Measurements from ENCODE around the gene NCL.

The NCL gene

GRCh38 chr2:231429152-231429551 is 35.1 kb downstream of the NCL start:
- H3K4me3 Mint-ChIP-seq: no peak overlapping the region
- H3K4me1 Mint-ChIP-seq: peaks cover 20% of the 10 kb centered on the region
- peaks cover 13% of the 10 kb centered on the region for H3K9me3 Mint-ChIP-seq
- no peaks in the 10 kb centered on the region for H3K36me3 Mint-ChIP-seq
- no peak overlapping the region for H3K27ac Mint-ChIP-seq
- no peak for DNase-seq (ENCODE audit: low spot score in 2 of 2)
- ATAC-seq: no peak

- Mint-ChIP-seq H3K4me1 (peaks cover 20% of the 10 kb centered on the region), H3K4me3 (peak overlapping the region; percentile 56), H3K27ac (no peak overlapping the region), H3K9me3 (peaks cover 13% of the 10 kb centered on the region), H3K36me3 (no peaks in the 10 kb centered on the region)
- peak; percentile 41 for ATAC-seq
- no peak for DNase-seq (ENCODE audit: low spot score in 2 of 2)
Measured at GRCh38 chr2:231427116-231427515, 37.2 kb downstream of the NCL start.

- Mint-ChIP-seq H3K27ac (no peak overlapping the region), H3K36me3 (no peaks in the 10 kb centered on the region), H3K9me3 (peaks cover 3% of the 10 kb centered on the region), H3K4me3 (peak overlapping the region; percentile 56), H3K4me1 (peaks cover 20% of the 10 kb centered on the region)
- peak in 1 of 2 donors; percentile 13 for DNase-seq (ENCODE audit: low spot score in 2 of 2)
- ATAC-seq: peak; percentile 91
Measured at GRCh38 chr2:231425811-231426703, 38.2 kb downstream of the NCL start.

- Mint-ChIP-seq H3K4me1 (peaks cover 20% of the 10 kb centered on the region), H3K4me3 (peak overlapping the region; percentile 56), H3K9me3 (no peaks in the 10 kb centered on the region), H3K27ac (no peak overlapping the region), H3K36me3 (no peaks in the 10 kb centered on the region)
- DNase-seq (ENCODE audit: low spot score in 2 of 2) (no peak), ATAC-seq (no peak)
Measured at GRCh38 chr2:231425291-231425810, 38.9 kb downstream of the NCL start.

GRCh38 chr2:231423176-231423575 is 41.1 kb downstream of the NCL start:
- Mint-ChIP-seq H3K4me3 (no peak overlapping the region), H3K27ac (no peak overlapping the region), H3K9me3 (no peaks in the 10 kb centered on the region), H3K4me1 (peaks cover 20% of the 10 kb centered on the region), H3K36me3 (no peaks in the 10 kb centered on the region)
- ATAC-seq (no peak), DNase-seq (ENCODE audit: low spot score in 2 of 2) (no peak)

- H3K9me3 Mint-ChIP-seq: no peaks in the 10 kb centered on the region
- H3K4me1 Mint-ChIP-seq: peaks cover 20% of the 10 kb centered on the region
- no peak for ATAC-seq
- no peak for DNase-seq (ENCODE audit: low spot score in 2 of 2)
- H3K36me3 Mint-ChIP-seq: no peaks in the 10 kb centered on the region
- H3K4me3 Mint-ChIP-seq: no peak overlapping the region
- no peak overlapping the region for H3K27ac Mint-ChIP-seq
Measured at GRCh38 chr2:231422056-231422455, 42.2 kb downstream of the NCL start.

GRCh38 chr2:231421051-231421580 is 43.2 kb downstream of the NCL start:
- no peak overlapping the region for H3K27ac Mint-ChIP-seq
- H3K36me3 Mint-ChIP-seq: no peaks in the 10 kb centered on the region
- no peak for DNase-seq (ENCODE audit: low spot score in 2 of 2)
- no peak overlapping the region for H3K4me3 Mint-ChIP-seq
- no peak for ATAC-seq
- no peaks in the 10 kb centered on the region for H3K9me3 Mint-ChIP-seq
- peaks cover 11% of the 10 kb centered on the region for H3K4me1 Mint-ChIP-seq

- Mint-ChIP-seq H3K4me1 (no peaks in the 10 kb centered on the region), H3K4me3 (no peak overlapping the region)
Measured at GRCh38 chr2:231418820-231419640, 45.3 kb downstream of the NCL start.

GRCh38 chr2:231415029-231415428 is 49.3 kb downstream of the NCL start:
- Mint-ChIP-seq H3K4me3 (no peak overlapping the region), H3K27ac (no peak overlapping the region), H3K4me1 (no peaks in the 10 kb centered on the region), H3K36me3 (no peaks in the 10 kb centered on the region), H3K9me3 (peaks cover 5% of the 10 kb centered on the region)
- DNase-seq (ENCODE audit: low spot score in 2 of 2) (no peak), ATAC-seq (no peak)

More at GRCh38 chr2:231418820-231419640, 45.3 kb downstream of the NCL start:
- Mint-ChIP-seq H3K36me3 (no peaks in the 10 kb centered on the region), H3K9me3 (no peaks in the 10 kb centered on the region), H3K27ac (no peak overlapping the region)
- no peak for DNase-seq (ENCODE audit: low spot score in 2 of 2)
- ATAC-seq: peak; percentile 21

GRCh38 chr2:231413921-231414476 is 50.3 kb downstream of the NCL start:
- Mint-ChIP-seq H3K36me3 (no peaks in the 10 kb centered on the region), H3K4me1 (no peaks in the 10 kb centered on the region), H3K27ac (no peak overlapping the region), H3K4me3 (no peak overlapping the region), H3K9me3 (peaks cover 5% of the 10 kb centered on the region)
- no peak for ATAC-seq
- DNase-seq (ENCODE audit: low spot score in 2 of 2): no peak

GRCh38 chr2:231413456-231413855 is 50.8 kb downstream of the NCL start:
- no peak overlapping the region for H3K4me3 Mint-ChIP-seq
- ATAC-seq: no peak
- DNase-seq (ENCODE audit: low spot score in 2 of 2): no peak
- H3K4me1 Mint-ChIP-seq: no peaks in the 10 kb centered on the region
- H3K27ac Mint-ChIP-seq: no peak overlapping the region
- peaks cover 5% of the 10 kb centered on the region for H3K9me3 Mint-ChIP-seq
- H3K36me3 Mint-ChIP-seq: no peaks in the 10 kb centered on the region

- no peak for DNase-seq (ENCODE audit: low spot score in 2 of 2)
- no peaks in the 10 kb centered on the region for H3K4me1 Mint-ChIP-seq
- no peak overlapping the region for H3K27ac Mint-ChIP-seq
- H3K4me3 Mint-ChIP-seq: peak overlapping the region; percentile 28
- no peak for ATAC-seq
- peaks cover 5% of the 10 kb centered on the region for H3K9me3 Mint-ChIP-seq
- no peaks in the 10 kb centered on the region for H3K36me3 Mint-ChIP-seq
Measured at GRCh38 chr2:231412618-231412963, 51.7 kb downstream of the NCL start.

GRCh38 chr2:231411831-231412617 is 52.3 kb downstream of the NCL start:
- peak overlapping the region; percentile 28 for H3K4me3 Mint-ChIP-seq
- no peak overlapping the region for H3K27ac Mint-ChIP-seq
- H3K4me1 Mint-ChIP-seq: no peaks in the 10 kb centered on the region
- no peaks in the 10 kb centered on the region for H3K36me3 Mint-ChIP-seq
- ATAC-seq (peak; percentile 97), DNase-seq (ENCODE audit: low spot score in 2 of 2) (peak; percentile 63 to 77)
- H3K9me3 Mint-ChIP-seq: peaks cover 5% of the 10 kb centered on the region

GRCh38 chr2:231411237-231411636 is 53.0 kb downstream of the NCL start:
- Mint-ChIP-seq H3K27ac (no peak overlapping the region), H3K4me3 (peak overlapping the region; percentile 28), H3K4me1 (no peaks in the 10 kb centered on the region), H3K9me3 (peaks cover 5% of the 10 kb centered on the region), H3K36me3 (no peaks in the 10 kb centered on the region)
- DNase-seq (ENCODE audit: low spot score in 2 of 2): no peak
- no peak for ATAC-seq

Data from stimulated activated effector memory CD8-positive, alpha-beta T cell treated with anti-CD3 and anti-CD28 coated beads, Interleukin-12 subunit alpha, Interleukin-12 subunit beta, amount 100 ng/mL, for 72 hours (primary cell).